GM12872 (cell line): ENCODE measurements around the gene RAPGEF2.

ENCODE experiments used
- TF ChIP-seq, protein P1 (sequence below): IDR thresholded peaks from 3 replicates; pipeline ENCODE4 v1.5.1; 2011; ENCODE audit warnings: low read depth, mild to moderate bottlenecking, low read length, moderate library complexity; ENCODE audit not compliant: insufficient read depth

The RAPGEF2 gene

DNA sequence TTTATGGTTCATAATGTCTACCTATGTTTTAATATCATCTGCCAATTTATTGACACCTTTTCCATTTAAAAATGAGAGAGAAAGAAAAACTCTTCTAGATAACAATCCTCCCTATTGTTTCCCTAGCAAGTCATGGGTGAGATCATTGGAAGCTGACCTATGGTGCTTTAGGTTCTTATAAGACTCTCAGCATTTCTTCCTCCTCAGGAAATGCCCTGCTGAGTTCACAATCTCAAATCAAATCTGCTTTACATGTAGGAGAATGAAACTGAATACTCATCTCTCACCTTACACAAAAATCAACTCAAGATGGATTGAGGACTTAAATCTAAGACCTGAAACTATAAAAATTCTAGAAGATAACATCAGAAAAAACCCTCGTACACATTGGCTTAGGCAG, 267.4 kb downstream of the RAPGEF2 start:
- TF ChIP-seq, protein P1, sequence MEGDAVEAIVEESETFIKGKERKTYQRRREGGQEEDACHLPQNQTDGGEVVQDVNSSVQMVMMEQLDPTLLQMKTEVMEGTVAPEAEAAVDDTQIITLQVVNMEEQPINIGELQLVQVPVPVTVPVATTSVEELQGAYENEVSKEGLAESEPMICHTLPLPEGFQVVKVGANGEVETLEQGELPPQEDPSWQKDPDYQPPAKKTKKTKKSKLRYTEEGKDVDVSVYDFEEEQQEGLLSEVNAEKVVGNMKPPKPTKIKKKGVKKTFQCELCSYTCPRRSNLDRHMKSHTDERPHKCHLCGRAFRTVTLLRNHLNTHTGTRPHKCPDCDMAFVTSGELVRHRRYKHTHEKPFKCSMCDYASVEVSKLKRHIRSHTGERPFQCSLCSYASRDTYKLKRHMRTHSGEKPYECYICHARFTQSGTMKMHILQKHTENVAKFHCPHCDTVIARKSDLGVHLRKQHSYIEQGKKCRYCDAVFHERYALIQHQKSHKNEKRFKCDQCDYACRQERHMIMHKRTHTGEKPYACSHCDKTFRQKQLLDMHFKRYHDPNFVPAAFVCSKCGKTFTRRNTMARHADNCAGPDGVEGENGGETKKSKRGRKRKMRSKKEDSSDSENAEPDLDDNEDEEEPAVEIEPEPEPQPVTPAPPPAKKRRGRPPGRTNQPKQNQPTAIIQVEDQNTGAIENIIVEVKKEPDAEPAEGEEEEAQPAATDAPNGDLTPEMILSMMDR, result no peak

GRCh38 chr4:159374749-159375530, 272.1 kb downstream of the RAPGEF2 start:
- TF ChIP-seq, protein P1, result no peak

DNA sequence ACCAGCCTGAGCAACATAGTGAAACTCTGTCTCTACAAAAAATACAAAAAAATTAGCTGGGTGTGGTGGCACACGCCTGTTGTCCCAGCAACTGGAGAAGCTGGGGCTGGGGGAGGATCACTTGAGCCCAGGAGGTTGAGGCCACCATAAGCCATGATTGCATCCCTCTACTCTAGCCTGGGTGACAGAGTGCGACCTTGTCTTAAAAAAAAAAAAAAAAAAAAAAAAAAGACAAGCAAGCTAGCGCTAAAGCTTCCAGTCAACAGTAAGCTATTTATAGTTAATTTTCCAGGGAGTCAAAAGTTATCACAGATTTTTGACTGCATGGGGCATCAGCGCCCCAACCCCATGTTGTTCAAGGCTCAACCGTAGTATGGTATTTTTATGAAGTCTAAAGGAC, 273.4 kb downstream of the RAPGEF2 start:
- TF ChIP-seq, protein P1, result no peak

- TF ChIP-seq, protein P1, result no peak
Observed at GRCh38 chr4:159378056-159378616, 275.3 kb downstream of the RAPGEF2 start.

DNA sequence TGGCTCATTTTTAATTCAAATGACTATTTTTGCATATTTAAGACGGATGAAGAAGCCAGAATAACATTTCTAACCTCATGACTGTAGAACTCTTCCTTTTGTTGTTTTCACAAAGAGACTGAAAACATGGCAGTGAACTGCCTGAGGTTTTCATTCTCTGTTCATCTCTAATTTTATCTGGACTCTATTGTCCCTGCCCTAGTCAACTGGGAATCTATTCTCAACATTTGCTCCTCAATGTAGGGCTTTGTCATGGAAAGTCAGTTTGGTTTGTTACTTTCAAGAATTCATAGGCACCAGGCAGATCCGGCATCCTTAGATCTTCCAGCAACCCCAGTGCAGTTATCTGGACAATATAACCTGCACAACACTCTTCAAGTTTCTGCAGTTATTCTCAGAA, 277.0 kb downstream of the RAPGEF2 start:
- TF ChIP-seq, protein P1, result no peak

DNA sequence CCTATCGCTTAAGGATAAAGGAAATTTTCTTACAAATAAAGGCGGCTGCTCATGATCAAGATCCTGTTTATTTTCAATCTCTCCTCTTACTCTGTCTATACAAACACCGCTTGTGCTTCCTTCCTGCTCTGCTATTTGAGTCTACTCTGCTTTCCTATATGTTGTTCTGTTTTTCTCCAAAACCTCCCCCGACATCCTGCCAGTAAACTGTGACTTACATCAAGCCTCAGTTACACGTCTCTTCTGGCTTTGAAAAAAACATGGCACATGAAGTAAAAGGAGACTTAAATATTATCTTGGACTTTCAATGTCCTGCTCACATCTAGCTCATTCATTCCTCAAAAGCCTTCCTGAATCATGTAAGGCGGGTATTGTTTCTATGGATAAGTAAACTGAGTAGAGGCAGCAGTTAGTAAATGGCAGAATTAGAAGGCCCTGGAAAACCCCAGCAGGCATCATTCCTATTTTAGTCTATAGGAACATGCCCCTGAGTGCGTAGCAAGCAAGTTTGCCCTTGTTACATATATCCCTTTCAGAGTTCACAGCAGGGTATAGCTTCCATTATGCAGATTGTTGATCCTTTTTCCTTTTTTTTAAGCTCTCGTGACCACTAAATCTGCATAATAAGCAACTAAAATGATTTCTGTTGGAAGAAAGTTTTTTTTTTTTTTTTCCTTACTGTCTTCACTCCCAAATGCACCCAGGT, 280.1 kb downstream of the RAPGEF2 start:
- TF ChIP-seq, protein P1, result no peak

DNA sequence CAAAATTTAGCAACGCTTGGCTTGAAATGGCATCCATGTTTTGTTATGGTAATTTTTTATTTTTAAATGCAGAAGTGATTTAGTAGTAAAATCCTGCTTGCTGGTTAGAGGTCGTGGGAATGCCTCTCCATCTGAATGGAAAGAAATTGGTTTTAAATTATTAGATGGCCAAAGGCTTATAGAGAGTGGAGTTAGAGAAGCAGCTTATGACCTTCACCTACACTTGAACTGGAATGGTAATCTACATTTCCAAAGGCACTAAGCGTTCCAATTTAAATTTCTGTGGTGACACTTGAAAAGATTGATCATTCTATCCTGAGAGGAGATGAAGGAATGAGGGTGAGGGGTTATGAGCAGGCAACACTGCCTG, 280.7 kb downstream of the RAPGEF2 start:
- TF ChIP-seq, protein P1, result no peak
